Measurements from ENCODE around the gene ATP1A1.

DNA sequence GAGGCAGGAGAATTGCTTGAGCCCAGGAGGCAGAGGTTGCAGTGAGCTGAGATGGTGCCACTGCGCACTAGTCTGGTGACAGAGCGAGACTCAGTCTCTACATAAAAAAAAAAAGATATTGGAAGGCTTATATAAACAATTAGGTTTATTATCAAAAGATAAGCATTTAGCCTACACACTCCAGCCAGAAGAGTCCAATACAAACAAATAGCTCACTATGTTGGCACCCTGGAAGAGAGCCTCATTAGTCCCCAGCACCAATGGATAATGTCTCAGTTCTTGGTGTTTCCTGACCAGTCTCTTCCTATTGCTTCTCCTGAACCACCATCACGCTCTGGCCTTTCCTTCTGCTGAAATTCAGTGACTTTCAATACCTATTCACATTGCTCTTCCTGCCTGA, 48.6 kb upstream of the ATP1A1 start:
- TF ChIP-seq, protein P1, sequence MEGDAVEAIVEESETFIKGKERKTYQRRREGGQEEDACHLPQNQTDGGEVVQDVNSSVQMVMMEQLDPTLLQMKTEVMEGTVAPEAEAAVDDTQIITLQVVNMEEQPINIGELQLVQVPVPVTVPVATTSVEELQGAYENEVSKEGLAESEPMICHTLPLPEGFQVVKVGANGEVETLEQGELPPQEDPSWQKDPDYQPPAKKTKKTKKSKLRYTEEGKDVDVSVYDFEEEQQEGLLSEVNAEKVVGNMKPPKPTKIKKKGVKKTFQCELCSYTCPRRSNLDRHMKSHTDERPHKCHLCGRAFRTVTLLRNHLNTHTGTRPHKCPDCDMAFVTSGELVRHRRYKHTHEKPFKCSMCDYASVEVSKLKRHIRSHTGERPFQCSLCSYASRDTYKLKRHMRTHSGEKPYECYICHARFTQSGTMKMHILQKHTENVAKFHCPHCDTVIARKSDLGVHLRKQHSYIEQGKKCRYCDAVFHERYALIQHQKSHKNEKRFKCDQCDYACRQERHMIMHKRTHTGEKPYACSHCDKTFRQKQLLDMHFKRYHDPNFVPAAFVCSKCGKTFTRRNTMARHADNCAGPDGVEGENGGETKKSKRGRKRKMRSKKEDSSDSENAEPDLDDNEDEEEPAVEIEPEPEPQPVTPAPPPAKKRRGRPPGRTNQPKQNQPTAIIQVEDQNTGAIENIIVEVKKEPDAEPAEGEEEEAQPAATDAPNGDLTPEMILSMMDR (IDR thresholded peaks at IDR 0.05; ENCODE audit: insufficient read depth, low read length, poor library complexity, severe bottlenecking), result no peak
- no peak for TF ChIP-seq EZH2phosphoT487 (conservative IDR thresholded peaks at IDR 0.05; ENCODE audit: low read length)
